Mesenchymal stem cell (in vitro differentiated cells and primary cell): Measurements from ENCODE around the gene ATXN7L1.

ENCODE experiments used
- DNase-seq: peaks from one replicate; pipeline ENCODE4 v3.0.0-alpha.2; 2013
- H2AFZ ChIP-seq: one replicate; pipeline ENCODE4 v1.6.1; 2013; ENCODE audit warnings: low read depth, mild to moderate bottlenecking, control low read depth, inconsistent platforms, low read length, moderate library complexity
- H2AK5ac ChIP-seq: 2 replicates; pipeline ENCODE4 v1.6.1; 2013; ENCODE audit warnings: low read length, moderate library complexity, mild to moderate bottlenecking, inconsistent platforms; ENCODE audit not compliant: severe bottlenecking
- H2BK120ac ChIP-seq: one replicate; pipeline ENCODE4 v1.6.1; 2013; ENCODE audit warnings: low read depth, mild to moderate bottlenecking, inconsistent platforms, low read length, moderate library complexity
- H2BK12ac ChIP-seq, 2 experiments: one replicate each; pipeline ENCODE4 v1.6.1; 2013; ENCODE audit warnings: inconsistent platforms in 2 of 2, low read length in 2 of 2, mild to moderate bottlenecking in 2 of 2, moderate library complexity in 2 of 2, control low read depth in 1 of 2
- H2BK15ac ChIP-seq: one replicate; pipeline ENCODE4 v1.6.1; 2013; ENCODE audit warnings: mild to moderate bottlenecking, low read depth, inconsistent platforms; ENCODE audit not compliant: poor library complexity, severe bottlenecking
- H2BK5ac ChIP-seq: 2 replicates; pipeline ENCODE4 v1.6.1; 2013; ENCODE audit warnings: low read depth, mild to moderate bottlenecking, low read length, control low read depth, inconsistent platforms; ENCODE audit not compliant: poor library complexity, severe bottlenecking
- H3K14ac ChIP-seq, 2 experiments: one replicate each; pipeline ENCODE4 v1.6.1; 2013; ENCODE audit warnings: inconsistent platforms in 2 of 2, low read length in 2 of 2, control low read depth in 1 of 2, mild to moderate bottlenecking in 1 of 2, moderate library complexity in 1 of 2
- H3K18ac ChIP-seq, 2 experiments: one replicate each; pipeline ENCODE4 v1.6.1; 2013; ENCODE audit warnings: inconsistent platforms in 2 of 2, low read length in 2 of 2, control low read depth in 1 of 2, low read depth in 1 of 2, mild to moderate bottlenecking in 1 of 2
- H3K23ac ChIP-seq, 2 experiments: one replicate each; pipeline ENCODE4 v1.6.1; 2013; ENCODE audit warnings: inconsistent platforms in 2 of 2, low read length in 2 of 2, mild to moderate bottlenecking in 2 of 2, moderate library complexity in 2 of 2, control low read depth in 1 of 2
- H3K27ac ChIP-seq: 2 replicates; pipeline ENCODE4 v1.5.1; 2013; ENCODE audit warnings: mild to moderate bottlenecking, moderate library complexity, low read length, control low read depth, inconsistent platforms; ENCODE audit not compliant: poor library complexity, severe bottlenecking
- H3K27me3 ChIP-seq, 2 experiments: 2 replicates each; pipeline versions ENCODE4 v1.6.1 to v1.7.0; 2013; ENCODE audit warnings: low read length in 2 of 2, mild to moderate bottlenecking in 2 of 2, moderate library complexity in 2 of 2, control low read depth in 1 of 2, inconsistent platforms in 1 of 2; ENCODE audit not compliant: control insufficient read depth in 1 of 2, insufficient read depth in 1 of 2
- H3K36me3 ChIP-seq, 2 experiments: 2 replicates each; pipeline versions ENCODE4 v1.6.1 to v1.7.0; 2013; ENCODE audit warnings: low read length in 2 of 2, control low read depth in 1 of 2, inconsistent platforms in 1 of 2, low read depth in 1 of 2, mild to moderate bottlenecking in 1 of 2; ENCODE audit not compliant: insufficient read depth in 2 of 2, control insufficient read depth in 1 of 2
- H3K4ac ChIP-seq, 2 experiments: one replicate each; pipeline ENCODE4 v1.6.1; 2013; ENCODE audit warnings: inconsistent platforms in 2 of 2, low read length in 2 of 2, mild to moderate bottlenecking in 2 of 2, moderate library complexity in 2 of 2, control low read depth in 1 of 2, low read depth in 1 of 2
- H3K4me1 ChIP-seq: 2 replicates; pipeline ENCODE4 v1.6.1; 2013; ENCODE audit warnings: low read depth, low read length, control low read depth; ENCODE audit not compliant: control insufficient read depth, insufficient read depth
- H3K4me2 ChIP-seq: 2 replicates; pipeline ENCODE4 v1.6.1; 2013; ENCODE audit warnings: low read length, mild to moderate bottlenecking, inconsistent platforms; ENCODE audit not compliant: poor library complexity, severe bottlenecking
- H3K4me3 ChIP-seq, 2 experiments: 2 replicates each; pipeline versions ENCODE4 v1.5.1 to v1.7.0; 2013; ENCODE audit warnings: low read length in 2 of 2, mild to moderate bottlenecking in 2 of 2, control low read depth in 1 of 2, low read depth in 1 of 2; ENCODE audit not compliant: insufficient read depth in 1 of 2
- H3K79me1 ChIP-seq: replicated peaks from 2 replicates; pipeline ENCODE4 v1.6.1; 2013; ENCODE audit warnings: mild to moderate bottlenecking, control low read depth, low read length, inconsistent platforms; ENCODE audit not compliant: poor library complexity, severe bottlenecking
- H3K9ac ChIP-seq: 2 replicates; pipeline ENCODE4 v1.7.0; 2013; ENCODE audit warnings: mild to moderate bottlenecking, low read length, moderate library complexity
- H3K9me3 ChIP-seq: 2 replicates; pipeline ENCODE4 v1.7.0; 2013; ENCODE audit warnings: mild to moderate bottlenecking, low read length; ENCODE audit not compliant: control insufficient read depth
- H4K8ac ChIP-seq: one replicate; pipeline ENCODE4 v1.6.1; 2013; ENCODE audit warnings: inconsistent platforms, mild to moderate bottlenecking, low read length, moderate library complexity
- H4K91ac ChIP-seq: one replicate; pipeline ENCODE4 v1.6.1; 2013; ENCODE audit warnings: mild to moderate bottlenecking, low read length, inconsistent platforms
- WGBS: methylation state at CpG from one replicate; pipeline ENCODE4 v1.1.7; 2013; ENCODE audit warnings: mixed read lengths; 5-methylcytosine and 5-hydroxymethylcytosine counted together

The ATXN7L1 gene

GRCh38 chr7:105765846-105766245 lies 110.6 kb downstream of the ATXN7L1 start:
- Histone ChIP-seq H3K4me2 (no peak overlapping the region), H3K27me3 (no peaks in the 10 kb centered on the region), H3K23ac (no peak overlapping the region), H4K8ac (no peak overlapping the region), H2AFZ (no peak overlapping the region), H3K27ac (no peak overlapping the region), H2BK5ac (no peak overlapping the region), H3K4ac (no peak overlapping the region), H2BK120ac (no peak overlapping the region), H4K91ac (no peak overlapping the region), H3K9ac (no peak overlapping the region), H2BK12ac (no peak overlapping the region), H3K4me3 (no peak overlapping the region), H3K36me3 (peaks cover 0 to 6% of the 10 kb centered on the region in 2 experiments), H3K9me3 (no peaks in the 10 kb centered on the region), H2BK15ac (no peak overlapping the region), H2AK5ac (no peak overlapping the region), H3K14ac (no peak overlapping the region), H3K79me1 (peaks cover 13% of the 10 kb centered on the region), H3K4me1 (no peaks in the 10 kb centered on the region), H3K18ac (no peak overlapping the region)
- no peak for DNase-seq
- WGBS, result 94% methylated on average over 4 of the region's 4 CpGs

DNA sequence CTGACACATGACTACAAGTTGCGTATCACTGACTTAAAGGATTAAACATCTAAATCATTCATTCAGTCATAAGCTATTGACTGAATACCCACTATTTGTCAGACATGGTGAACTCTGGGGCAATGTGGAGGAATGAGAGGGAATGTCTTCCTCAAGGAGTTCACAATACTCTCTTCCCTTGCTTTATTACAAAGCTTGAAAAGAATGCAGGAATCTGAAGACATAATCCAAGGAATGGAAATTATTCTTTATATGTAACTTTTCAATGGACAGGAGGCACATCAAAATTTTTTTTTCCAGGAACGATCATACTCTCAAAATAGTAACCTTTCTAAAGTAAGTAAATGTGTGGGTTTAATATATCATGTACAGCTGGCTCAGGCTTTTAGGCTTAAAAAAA lies 111.9 kb downstream of the ATXN7L1 start:
- Histone ChIP-seq H2BK12ac (no peak overlapping the region), H3K27me3 (no peaks in the 10 kb centered on the region), H3K4ac (no peak overlapping the region), H2AFZ (no peak overlapping the region), H3K4me2 (no peak overlapping the region), H2BK120ac (no peak overlapping the region), H3K9me3 (no peaks in the 10 kb centered on the region), H3K27ac (no peak overlapping the region), H3K79me1 (peaks cover 11% of the 10 kb centered on the region), H4K91ac (no peak overlapping the region), H4K8ac (no peak overlapping the region), H2BK15ac (no peak overlapping the region), H3K23ac (no peak overlapping the region), H3K36me3 (peaks cover 0 to 6% of the 10 kb centered on the region in 2 experiments), H3K4me1 (no peaks in the 10 kb centered on the region), H2AK5ac (no peak overlapping the region), H3K14ac (no peak overlapping the region), H3K4me3 (no peak overlapping the region), H3K9ac (no peak overlapping the region), H3K18ac (no peak overlapping the region), H2BK5ac (no peak overlapping the region)
- no peak for DNase-seq
- WGBS, result no CpG with 5 or more reads among the region's 2 CpGs

- Histone ChIP-seq H3K4ac (peak overlapping the region in 1 of 2 experiments; percentile 7), H3K14ac (no peak overlapping the region), H3K9ac (peak overlapping the region; percentile 67), H3K4me1 (peaks cover 3% of the 10 kb centered on the region), H2BK12ac (no peak overlapping the region), H2AFZ (no peak overlapping the region), H3K4me3 (no peak overlapping the region), H3K9me3 (no peaks in the 10 kb centered on the region), H3K36me3 (no peaks in the 10 kb centered on the region), H2AK5ac (no peak overlapping the region), H2BK5ac (no peak overlapping the region), H3K4me2 (no peak overlapping the region), H2BK120ac (no peak overlapping the region), H3K18ac (no peak overlapping the region), H3K27me3 (no peaks in the 10 kb centered on the region), H4K91ac (no peak overlapping the region), H3K27ac (no peak overlapping the region), H4K8ac (no peak overlapping the region), H2BK15ac (no peak overlapping the region), H3K79me1 (peaks cover 10% of the 10 kb centered on the region), H3K23ac (no peak overlapping the region)
- WGBS, result 79% methylated on average over 6 of the region's 6 CpGs
- DNase-seq, result peak; percentile 54
Observed at GRCh38 chr7:105760551-105761447, 115.6 kb downstream of the ATXN7L1 start.

GRCh38 chr7:105759670-105760550 lies 116.5 kb downstream of the ATXN7L1 start:
- Histone ChIP-seq H2AFZ (no peak overlapping the region), H3K23ac (no peak overlapping the region), H2BK12ac (no peak overlapping the region), H3K9ac (peak overlapping the region; percentile 67), H2BK15ac (no peak overlapping the region), H3K27ac (no peak overlapping the region), H2BK5ac (no peak overlapping the region), H3K14ac (no peak overlapping the region), H2AK5ac (no peak overlapping the region), H3K27me3 (no peaks in the 10 kb centered on the region), H3K79me1 (peaks cover 10% of the 10 kb centered on the region), H3K9me3 (no peaks in the 10 kb centered on the region), H3K4me1 (peaks cover 3% of the 10 kb centered on the region), H3K36me3 (no peaks in the 10 kb centered on the region), H4K8ac (no peak overlapping the region), H3K18ac (no peak overlapping the region), H4K91ac (no peak overlapping the region), H3K4me3 (no peak overlapping the region), H2BK120ac (no peak overlapping the region), H3K4ac (no peak overlapping the region), H3K4me2 (no peak overlapping the region)
- DNase-seq, result peak; percentile 71
- 100% methylated on average over 1 of the region's 2 CpGs for WGBS
